ENCODE measurements around the gene NEGR1.

Gene NEGR1

GRCh38 chr1:72111662-72112061, 170.7 kb downstream of the NEGR1 start:
- DNase-seq: no peak

GRCh38 chr1:72109916-72110315, 172.4 kb downstream of the NEGR1 start:
- DNase-seq: no peak

DNA sequence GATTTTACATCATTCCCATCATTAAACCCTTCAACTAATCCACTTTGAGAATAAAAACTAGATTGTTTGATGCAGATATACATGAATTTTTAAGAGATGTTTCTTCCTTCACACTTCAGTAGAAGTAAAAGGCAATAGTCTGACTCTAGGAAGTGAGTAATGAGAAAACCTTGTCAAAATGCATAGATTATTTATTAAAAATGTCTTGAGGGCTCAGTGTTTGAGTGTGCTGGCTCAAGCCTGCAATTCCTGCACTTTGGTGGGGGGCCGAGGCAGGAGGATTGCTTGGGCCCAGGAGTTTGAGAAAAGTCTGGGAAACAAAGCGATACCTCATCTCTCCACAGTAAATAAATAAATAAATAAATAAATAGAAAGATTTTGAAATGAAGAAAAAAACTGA, 177.1 kb downstream of the NEGR1 start:
- no peak for DNase-seq

- DNase-seq: no peak
Measured at GRCh38 chr1:72101840-72102632, 180.3 kb downstream of the NEGR1 start.

DNA sequence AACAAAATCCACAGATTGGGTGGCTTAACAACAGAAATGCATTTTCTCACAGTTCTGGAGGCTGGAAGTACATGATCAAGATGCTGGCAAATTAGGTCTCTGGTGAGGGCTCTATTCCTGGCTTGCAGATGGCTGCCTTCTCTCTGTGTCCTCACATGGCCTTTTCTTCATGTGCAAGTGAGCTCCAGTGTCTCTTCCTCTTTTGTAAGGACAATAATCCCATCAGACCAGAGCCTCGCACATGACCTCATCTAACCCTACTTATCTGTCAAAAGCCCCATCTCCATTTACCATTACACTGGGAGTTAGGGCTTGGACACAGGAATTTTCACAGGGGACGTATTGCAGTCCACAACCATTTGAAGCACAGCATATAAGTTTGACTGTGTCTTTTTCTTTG, 181.6 kb downstream of the NEGR1 start:
- no peak for DNase-seq

DNA sequence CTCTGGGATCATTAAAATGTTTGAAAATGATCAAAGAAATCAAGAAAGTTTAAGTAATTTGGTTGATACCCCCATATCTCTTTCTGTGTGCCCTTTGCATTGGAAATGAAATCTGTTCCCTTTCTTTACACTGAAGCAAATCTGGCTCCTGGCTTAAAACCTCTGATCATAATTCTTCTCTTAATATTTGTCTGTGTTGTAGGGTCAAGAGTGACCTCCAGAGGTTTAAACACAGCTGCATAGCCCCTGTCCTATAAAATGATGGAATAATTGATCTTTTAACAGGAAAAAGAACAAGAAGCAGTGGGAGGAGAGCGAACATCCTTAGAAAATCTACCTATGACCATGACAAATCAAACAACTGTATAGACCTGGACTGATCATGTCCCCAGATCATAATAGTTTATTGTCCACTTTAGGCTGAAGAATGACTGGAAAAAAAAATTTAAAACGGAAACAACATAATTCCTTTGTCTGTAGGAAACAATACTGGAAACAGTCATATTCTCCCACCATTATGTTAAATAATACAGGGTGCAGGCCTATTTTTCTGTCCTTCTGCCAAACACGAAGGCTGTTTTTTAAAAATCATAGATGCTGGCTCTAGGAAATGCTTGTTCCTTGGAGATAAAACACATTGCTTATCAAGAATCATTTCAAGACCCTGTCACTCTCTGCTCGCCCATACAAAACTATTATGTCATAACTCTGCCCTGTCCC, 184.3 kb downstream of the NEGR1 start:
- DNase-seq: no peak

- DNase-seq: no peak
Measured at GRCh38 chr1:72094209-72094608, 188.1 kb downstream of the NEGR1 start.

GRCh38 chr1:72086394-72086793, 195.9 kb downstream of the NEGR1 start:
- no peak for DNase-seq

GRCh38 chr1:72075425-72075824, 206.9 kb downstream of the NEGR1 start:
- no peak for DNase-seq

GRCh38 chr1:72066431-72066830, 215.9 kb downstream of the NEGR1 start:
- no peak for DNase-seq

DNA sequence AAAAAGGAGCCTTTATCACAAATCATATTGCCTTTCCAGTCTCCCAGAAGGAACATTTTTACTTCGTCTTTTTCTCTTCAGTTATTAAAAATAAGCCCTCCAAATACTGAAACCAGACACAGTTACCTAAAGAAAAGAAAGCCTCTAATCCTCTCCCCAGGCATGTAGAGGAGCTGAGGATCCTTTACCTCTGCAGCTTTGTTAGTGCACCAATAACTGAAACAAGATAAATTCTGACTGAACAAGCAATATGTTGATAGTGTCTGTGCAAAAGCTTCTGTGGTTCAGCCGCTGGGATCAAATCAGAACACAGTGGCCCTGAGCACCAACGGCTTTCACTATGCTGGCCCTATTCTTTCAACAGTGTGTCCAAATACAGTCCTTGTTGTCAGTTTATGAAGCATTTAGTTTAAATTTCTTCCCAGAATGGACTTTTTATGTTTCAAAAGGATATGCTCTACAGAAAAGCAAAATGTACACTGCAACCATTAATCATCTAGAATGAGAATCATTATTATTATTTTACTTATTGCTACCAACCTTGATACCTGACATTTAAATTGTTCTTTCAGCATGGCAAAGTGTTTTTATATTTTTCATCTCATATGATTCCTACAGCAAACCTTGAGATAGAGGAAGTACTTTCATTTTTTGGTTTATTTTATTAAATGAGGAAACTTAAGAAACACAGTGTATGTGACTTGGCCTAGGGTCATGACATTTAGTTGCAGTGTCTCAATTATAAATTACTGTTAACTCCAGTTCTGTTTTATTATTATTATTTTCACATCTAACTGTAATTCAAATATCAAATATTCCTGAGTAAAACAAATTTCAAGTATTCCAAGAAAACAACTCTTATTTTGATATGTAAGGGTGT, 217.9 kb downstream of the NEGR1 start:
- DNase-seq: no peak

GRCh38 chr1:72063364-72064044, 218.8 kb downstream of the NEGR1 start:
- no peak for DNase-seq

GRCh38 chr1:72062584-72062983, 219.8 kb downstream of the NEGR1 start:
- no peak for DNase-seq

- no peak for DNase-seq
Measured at GRCh38 chr1:72060466-72061245, 221.7 kb downstream of the NEGR1 start.

- DNase-seq: no peak
Measured at GRCh38 chr1:72056516-72056915, 225.8 kb downstream of the NEGR1 start.

GRCh38 chr1:72051538-72051937, 230.8 kb downstream of the NEGR1 start:
- no peak for DNase-seq

DNA sequence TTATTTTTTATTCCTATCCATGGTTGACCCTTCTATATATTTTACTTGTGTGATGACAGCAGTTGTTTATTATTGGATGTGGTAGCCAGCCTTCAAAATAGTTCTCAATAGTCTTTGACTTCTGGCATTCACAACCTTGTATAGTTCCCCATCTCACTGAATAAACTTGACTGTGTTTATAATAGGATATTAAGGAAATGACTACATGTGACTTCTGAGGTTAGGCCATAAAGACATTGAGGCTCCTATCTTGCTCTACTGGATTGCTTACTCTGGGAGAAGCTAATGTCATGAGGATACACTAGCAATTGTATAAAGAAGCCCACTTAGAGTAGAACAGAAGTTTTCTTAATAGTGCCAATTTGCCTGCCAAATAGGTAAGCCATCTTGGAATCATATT, 231.8 kb downstream of the NEGR1 start:
- no peak for DNase-seq

- peak; percentile 21 for DNase-seq
Measured at GRCh38 chr1:72037745-72038343, 244.5 kb downstream of the NEGR1 start.

DNA sequence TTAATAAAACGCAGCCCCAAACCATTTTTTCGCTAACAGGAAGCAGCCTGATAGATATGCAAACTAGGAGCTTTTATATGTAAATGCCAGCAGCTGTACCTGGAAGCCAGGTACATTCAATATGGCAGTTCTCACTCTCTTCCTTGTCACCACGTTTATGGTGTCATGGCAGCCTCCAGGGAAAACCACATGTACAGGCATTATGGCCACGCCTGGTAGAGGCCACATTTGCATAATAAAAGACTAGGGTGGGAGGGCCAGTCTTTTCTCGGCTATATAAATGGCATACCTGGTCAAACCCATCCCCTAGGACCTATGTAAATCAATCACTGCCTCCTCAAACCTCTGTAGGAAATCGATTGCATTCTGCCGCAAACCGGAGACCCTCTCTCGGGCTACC, 247.5 kb downstream of the NEGR1 start:
- no peak for DNase-seq

- DNase-seq: no peak
Measured at GRCh38 chr1:72023063-72023930, 259.0 kb downstream of the NEGR1 start.

GRCh38 chr1:72018562-72018961, 263.8 kb downstream of the NEGR1 start:
- no peak for DNase-seq
